AG10803 (cell line): ENCODE data around the gene KLHL5.

ENCODE experiments used
- DNase-seq: peaks from one replicate; pipeline ENCODE4 v3.0.0; 2010; ENCODE audit warnings: low read depth
- H3K4me3 ChIP-seq: 2 replicates; pipeline ENCODE4 v1.5.1; 2011; ENCODE audit warnings: mild to moderate bottlenecking, low read length, control low read depth
- TF ChIP-seq, protein P1 (sequence below): conservative IDR thresholded peaks from 2 replicates; pipeline ENCODE4 v1.5.1; 2011; ENCODE audit warnings: mild to moderate bottlenecking, low read length, control low read depth, inconsistent platforms

KLHL5 gene

DNA sequence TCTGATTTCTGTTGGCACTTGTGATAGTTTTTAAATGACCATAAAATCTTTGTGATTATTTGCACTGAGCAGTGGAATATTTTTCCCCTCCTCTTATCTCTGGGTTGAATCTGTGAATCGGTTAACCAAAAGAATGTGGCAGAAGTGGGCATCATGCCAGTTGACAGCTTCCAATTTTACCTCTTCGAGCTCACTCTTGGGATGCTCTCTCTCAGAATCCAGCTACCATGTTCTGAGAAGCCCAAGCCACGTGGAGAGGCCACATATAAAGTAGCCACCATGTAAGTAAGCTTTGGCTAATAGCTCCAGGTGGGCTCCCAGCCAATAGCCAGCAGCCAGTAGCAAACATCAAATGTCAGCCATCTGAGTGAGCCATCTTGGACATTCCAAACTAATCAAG is 107.4 kb downstream of the KLHL5 start:
- no peak for DNase-seq
- TF ChIP-seq, protein P1, sequence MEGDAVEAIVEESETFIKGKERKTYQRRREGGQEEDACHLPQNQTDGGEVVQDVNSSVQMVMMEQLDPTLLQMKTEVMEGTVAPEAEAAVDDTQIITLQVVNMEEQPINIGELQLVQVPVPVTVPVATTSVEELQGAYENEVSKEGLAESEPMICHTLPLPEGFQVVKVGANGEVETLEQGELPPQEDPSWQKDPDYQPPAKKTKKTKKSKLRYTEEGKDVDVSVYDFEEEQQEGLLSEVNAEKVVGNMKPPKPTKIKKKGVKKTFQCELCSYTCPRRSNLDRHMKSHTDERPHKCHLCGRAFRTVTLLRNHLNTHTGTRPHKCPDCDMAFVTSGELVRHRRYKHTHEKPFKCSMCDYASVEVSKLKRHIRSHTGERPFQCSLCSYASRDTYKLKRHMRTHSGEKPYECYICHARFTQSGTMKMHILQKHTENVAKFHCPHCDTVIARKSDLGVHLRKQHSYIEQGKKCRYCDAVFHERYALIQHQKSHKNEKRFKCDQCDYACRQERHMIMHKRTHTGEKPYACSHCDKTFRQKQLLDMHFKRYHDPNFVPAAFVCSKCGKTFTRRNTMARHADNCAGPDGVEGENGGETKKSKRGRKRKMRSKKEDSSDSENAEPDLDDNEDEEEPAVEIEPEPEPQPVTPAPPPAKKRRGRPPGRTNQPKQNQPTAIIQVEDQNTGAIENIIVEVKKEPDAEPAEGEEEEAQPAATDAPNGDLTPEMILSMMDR = no peak
- no peak overlapping the region for H3K4me3 ChIP-seq

DNA sequence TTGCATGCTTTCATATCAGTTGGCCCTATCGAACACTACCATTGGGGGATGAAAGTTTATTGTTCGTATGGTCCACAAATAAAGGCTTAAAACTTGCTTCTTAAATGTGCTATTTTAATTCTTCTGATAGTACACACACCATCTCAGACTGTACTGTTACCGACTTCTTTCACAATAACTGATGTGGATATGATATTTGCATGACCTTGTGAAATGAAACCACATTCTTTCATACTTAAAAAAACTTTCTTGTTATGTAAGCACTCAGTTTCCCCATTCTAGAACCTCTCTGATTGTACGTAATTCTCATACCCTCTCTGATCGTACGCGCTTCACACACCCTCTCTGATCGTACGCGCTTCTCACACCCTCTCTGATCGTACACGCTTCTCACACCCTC is 108.3 kb downstream of the KLHL5 start:
- TF ChIP-seq, protein P1 = no peak
- no peak overlapping the region for H3K4me3 ChIP-seq
- no peak for DNase-seq
